Cardiac fibroblast (primary cell): Measurements from ENCODE around the gene FAM200B.

Experiments used
- DNase-seq, 2 donors: peaks; one replicate each; pipeline versions ENCODE4 v3.0.0 to v3.0.0-alpha.2; 2010; ENCODE audit warnings: low read depth in 2 of 2
- H3K4me3 ChIP-seq, 2 donors: replicated peaks in 1 of 2; 1 replicate in 1 of 2; 2 replicates in 1 of 2; pipeline ENCODE4 v1.5.1; 2011; ENCODE audit warnings: low read depth in 2 of 2, low read length in 2 of 2, mild to moderate bottlenecking in 2 of 2, moderate library complexity in 1 of 2
- CTCF ChIP-seq: IDR thresholded peaks from one replicate; pipeline ENCODE4 v1.5.1; 2011; ENCODE audit warnings: low read depth, mild to moderate bottlenecking, low read length, inconsistent platforms

Gene FAM200B

DNA sequence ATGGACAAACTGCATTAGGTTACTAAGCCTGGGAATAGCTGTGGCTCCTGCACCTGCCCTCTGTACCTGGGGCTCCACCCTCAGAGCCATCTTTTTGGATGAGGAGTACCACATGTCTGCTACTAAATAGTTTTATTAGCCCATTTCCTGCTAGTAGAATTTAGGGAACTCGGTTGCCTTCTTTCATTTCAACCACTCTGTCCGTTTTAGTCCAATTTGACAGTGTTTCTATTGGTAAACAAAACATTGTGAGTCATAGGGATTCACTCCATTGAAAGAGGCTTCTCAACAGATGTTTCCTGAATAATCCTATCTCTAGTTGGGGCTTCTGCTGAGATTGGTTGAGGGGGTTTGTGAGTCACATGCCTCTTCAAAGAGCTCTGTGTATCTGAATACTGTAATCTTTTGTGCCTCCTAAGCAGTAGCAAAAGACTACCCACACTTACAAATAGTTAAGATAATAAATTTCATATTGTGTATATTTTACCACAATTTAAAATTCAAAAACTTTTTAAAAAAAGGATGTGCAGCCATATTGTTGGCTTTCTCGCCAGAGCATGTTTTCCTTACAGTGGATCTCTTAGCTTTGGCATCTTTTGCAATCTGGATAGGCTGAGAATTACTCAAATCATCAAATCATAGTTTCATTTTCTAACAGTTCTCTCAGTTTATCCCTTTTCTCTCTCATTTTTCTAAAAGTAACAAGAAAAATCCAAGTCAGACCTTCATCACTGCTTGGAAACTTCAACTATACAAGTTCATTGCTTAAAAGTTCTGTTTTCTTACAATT lies 9.9 kb downstream of the FAM200B start:
- no peak for TF ChIP-seq CTCF
- DNase-seq, result peak; percentile 44 to 84
- H3K4me3 ChIP-seq, result no peak overlapping the region

GRCh38 chr4:15692602-15693001 lies 11.0 kb downstream of the FAM200B start:
- no peak for DNase-seq
- no peak overlapping the region for H3K4me3 ChIP-seq
- no peak for TF ChIP-seq CTCF

GRCh38 chr4:15694431-15694830 lies 12.8 kb downstream of the FAM200B start:
- DNase-seq, result no peak
- TF ChIP-seq CTCF, result no peak
- H3K4me3 ChIP-seq, result no peak overlapping the region

GRCh38 chr4:15695240-15695699 lies 13.6 kb downstream of the FAM200B start:
- peak; percentile 80 to 92 for DNase-seq

GRCh38 chr4:15695729-15696128 lies 14.1 kb downstream of the FAM200B start:
- no peak overlapping the region for H3K4me3 ChIP-seq
- no peak for DNase-seq
- no peak for TF ChIP-seq CTCF

More at GRCh38 chr4:15695240-15695699, 13.6 kb downstream of the FAM200B start:
- no peak overlapping the region for H3K4me3 ChIP-seq
- TF ChIP-seq CTCF, result no peak

- H3K4me3 ChIP-seq, result no peak overlapping the region
- DNase-seq, result no peak
Observed at GRCh38 chr4:15696866-15697265, 15.2 kb downstream of the FAM200B start.

More at GRCh38 chr4:15696866-15697265, 15.2 kb downstream of the FAM200B start:
- no peak for TF ChIP-seq CTCF
